IPS-18a (cell line): ENCODE data around the gene AAK1.
"Not testable (repeated sequence)": the region's sequence is repeated elsewhere in the genome, so short reads cannot be mapped to it uniquely, and the experiment has no call there.

ENCODE experiments used
- H3K27ac ChIP-seq: one replicate; pipeline ENCODE4 v1.5.1; 2013; ENCODE audit warnings: low read length
- H3K27me3 ChIP-seq: one replicate; pipeline ENCODE4 v1.6.1; 2013; ENCODE audit warnings: mild to moderate bottlenecking, low read length; ENCODE audit not compliant: control insufficient read depth, insufficient read depth
- H3K36me3 ChIP-seq: one replicate; pipeline ENCODE4 v1.6.1; 2013; ENCODE audit warnings: low read depth, low read length; ENCODE audit not compliant: control insufficient read depth
- H3K4me1 ChIP-seq: one replicate; pipeline ENCODE4 v1.6.1; 2013; ENCODE audit warnings: low read depth, low read length; ENCODE audit not compliant: control insufficient read depth
- H3K4me3 ChIP-seq: one replicate; pipeline ENCODE4 v1.5.1; 2013; ENCODE audit warnings: low read length
- H3K9ac ChIP-seq: one replicate; pipeline ENCODE4 v1.6.1; 2013; ENCODE audit warnings: mild to moderate bottlenecking, low read length, moderate library complexity
- H3K9me3 ChIP-seq: one replicate; pipeline ENCODE4 v1.6.1; 2013; ENCODE audit warnings: low read depth, low read length; ENCODE audit not compliant: control insufficient read depth

Gene AAK1

DNA sequence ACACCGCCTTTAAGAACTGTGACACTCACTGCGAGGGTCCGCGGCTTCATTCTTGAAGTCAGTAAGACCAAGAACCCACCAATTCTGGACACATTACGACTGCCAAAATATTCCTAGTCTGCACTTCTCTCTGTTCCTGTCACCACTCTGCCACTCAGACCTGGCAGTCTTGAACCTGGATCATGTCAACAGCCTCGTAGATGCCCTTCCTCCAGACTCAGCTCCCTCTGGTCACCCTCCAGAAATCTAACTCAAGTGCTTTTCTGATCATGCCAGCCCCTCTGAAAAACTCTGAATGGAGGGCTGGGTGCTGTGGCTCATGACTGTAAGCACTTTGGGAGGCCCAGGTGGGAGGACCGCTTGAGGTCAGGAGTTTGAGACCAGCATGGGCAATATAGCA lies 20.3 kb downstream of the AAK1 start:
- no peak overlapping the region for H3K27ac ChIP-seq
- H3K36me3 ChIP-seq = no peaks in the 10 kb centered on the region
- no peaks in the 10 kb centered on the region for H3K27me3 ChIP-seq
- peaks cover 6% of the 10 kb centered on the region for H3K4me1 ChIP-seq
- H3K9ac ChIP-seq = no peak overlapping the region
- no peak overlapping the region for H3K4me3 ChIP-seq
- H3K9me3 ChIP-seq = no peaks in the 10 kb centered on the region

DNA sequence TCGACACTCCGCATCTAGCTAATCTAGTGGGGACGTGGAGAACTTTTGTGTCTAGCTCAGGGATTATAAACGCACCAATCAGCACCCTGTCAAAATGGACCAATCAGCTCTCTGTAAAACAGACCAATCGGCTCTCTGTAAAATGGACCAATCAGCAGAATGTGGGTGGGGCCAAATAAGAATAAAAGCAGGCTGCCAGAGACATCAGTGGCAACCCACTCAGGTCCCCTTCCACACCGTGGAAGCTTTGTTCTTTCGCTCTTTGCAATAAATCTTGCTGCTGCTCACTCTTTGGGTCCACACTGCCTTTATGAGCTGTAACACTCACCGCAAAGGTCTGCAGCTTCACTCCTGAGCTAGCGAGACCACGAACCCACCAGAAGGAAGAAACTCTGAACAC lies 20.7 kb downstream of the AAK1 start:
- H3K4me3 ChIP-seq, H3K27ac ChIP-seq, H3K9me3 ChIP-seq, H3K9ac ChIP-seq, H3K27me3 ChIP-seq, H3K4me1 ChIP-seq, H3K36me3 ChIP-seq: not testable (repeated sequence)

- not testable (repeated sequence) for H3K4me3 ChIP-seq, H3K36me3 ChIP-seq, H3K27ac ChIP-seq, H3K9ac ChIP-seq, H3K27me3 ChIP-seq, H3K4me1 ChIP-seq, H3K9me3 ChIP-seq
Measured at GRCh38 chr2:69622017-69622540, 21.5 kb downstream of the AAK1 start.

GRCh38 chr2:69621440-69621839 lies 22.1 kb downstream of the AAK1 start:
- H3K9ac ChIP-seq = no peak overlapping the region
- no peaks in the 10 kb centered on the region for H3K36me3 ChIP-seq
- H3K4me1 ChIP-seq = peaks cover 6% of the 10 kb centered on the region
- H3K4me3 ChIP-seq = no peak overlapping the region
- H3K27me3 ChIP-seq = no peaks in the 10 kb centered on the region
- no peaks in the 10 kb centered on the region for H3K9me3 ChIP-seq
- H3K27ac ChIP-seq = no peak overlapping the region

DNA sequence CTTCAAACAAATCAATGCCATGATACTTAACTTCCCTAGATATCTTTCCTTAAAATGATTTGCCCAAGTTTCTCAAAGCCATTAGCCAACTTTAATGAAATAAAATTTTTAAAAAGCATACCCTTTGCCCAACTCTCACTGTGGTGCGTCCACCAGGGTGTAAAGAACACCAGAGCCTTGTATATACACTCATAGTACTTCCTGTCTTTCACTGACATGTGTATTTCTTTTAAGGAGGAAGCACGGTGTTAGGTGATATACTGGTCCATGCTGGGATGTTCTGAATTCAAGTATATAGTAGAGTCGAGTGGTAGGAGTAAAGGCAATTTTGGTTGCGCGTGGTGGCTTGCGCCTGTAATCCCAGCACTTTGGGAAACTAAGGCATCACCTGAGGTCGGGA lies 22.7 kb downstream of the AAK1 start:
- Histone ChIP-seq H3K36me3 (no peaks in the 10 kb centered on the region), H3K4me1 (peaks cover 6% of the 10 kb centered on the region), H3K27ac (no peak overlapping the region), H3K9me3 (no peaks in the 10 kb centered on the region), H3K4me3 (no peak overlapping the region), H3K27me3 (no peaks in the 10 kb centered on the region), H3K9ac (no peak overlapping the region)

DNA sequence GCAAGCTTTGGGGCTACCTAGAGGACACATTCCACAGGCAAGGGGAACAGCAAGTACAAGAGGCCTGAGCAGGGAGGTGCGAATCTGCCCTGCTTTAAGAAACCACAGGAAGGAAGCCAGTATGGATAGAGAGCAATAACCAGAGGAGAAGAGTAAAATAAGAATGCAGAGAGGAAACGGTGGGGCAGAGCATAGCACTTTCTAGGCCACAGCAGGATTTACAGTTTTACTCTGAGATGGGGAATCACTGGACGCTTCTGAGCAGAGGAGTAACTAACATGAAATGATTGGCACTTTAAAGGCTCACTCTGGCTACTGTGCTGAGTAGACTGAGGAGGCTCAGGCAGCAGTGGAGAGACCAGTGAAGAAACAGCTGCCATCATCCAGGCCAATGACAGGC lies 23.8 kb downstream of the AAK1 start:
- H3K9ac ChIP-seq = no peak overlapping the region
- no peaks in the 10 kb centered on the region for H3K9me3 ChIP-seq
- H3K36me3 ChIP-seq = no peaks in the 10 kb centered on the region
- peaks cover 6% of the 10 kb centered on the region for H3K4me1 ChIP-seq
- no peak overlapping the region for H3K27ac ChIP-seq
- H3K27me3 ChIP-seq = no peaks in the 10 kb centered on the region
- no peak overlapping the region for H3K4me3 ChIP-seq

GRCh38 chr2:69618362-69618761 lies 25.2 kb downstream of the AAK1 start:
- no peaks in the 10 kb centered on the region for H3K27me3 ChIP-seq
- H3K27ac ChIP-seq = no peak overlapping the region
- H3K4me1 ChIP-seq = peaks cover 6% of the 10 kb centered on the region
- no peak overlapping the region for H3K4me3 ChIP-seq
- H3K9me3 ChIP-seq = no peaks in the 10 kb centered on the region
- no peaks in the 10 kb centered on the region for H3K36me3 ChIP-seq
- H3K9ac ChIP-seq = no peak overlapping the region

GRCh38 chr2:69617744-69618143 lies 25.8 kb downstream of the AAK1 start:
- Histone ChIP-seq H3K9ac (no peak overlapping the region), H3K4me3 (no peak overlapping the region), H3K27me3 (no peaks in the 10 kb centered on the region), H3K9me3 (no peaks in the 10 kb centered on the region), H3K36me3 (no peaks in the 10 kb centered on the region), H3K4me1 (peaks cover 6% of the 10 kb centered on the region), H3K27ac (no peak overlapping the region)

DNA sequence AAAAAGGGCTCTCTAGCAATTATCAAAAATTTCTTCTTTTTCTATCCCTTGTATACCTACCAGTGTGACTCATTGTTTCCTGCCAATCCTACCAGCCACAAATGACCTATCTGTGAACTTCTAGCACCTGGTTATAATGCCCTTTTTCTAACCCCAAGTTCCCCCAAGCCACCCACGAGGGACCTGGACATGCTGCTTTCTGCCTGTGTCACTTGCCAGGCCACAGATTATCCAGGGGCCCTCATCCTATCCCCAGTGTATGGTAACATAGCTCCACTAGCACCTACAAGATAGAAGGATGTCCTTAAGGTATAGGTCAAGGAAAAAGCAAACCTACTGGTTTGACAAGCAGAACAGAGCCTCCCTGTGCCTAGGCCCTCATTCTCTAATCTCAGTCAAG lies 26.8 kb downstream of the AAK1 start:
- H3K4me3 ChIP-seq = no peak overlapping the region
- no peaks in the 10 kb centered on the region for H3K36me3 ChIP-seq
- no peaks in the 10 kb centered on the region for H3K27me3 ChIP-seq
- H3K9me3 ChIP-seq = no peaks in the 10 kb centered on the region
- no peak overlapping the region for H3K9ac ChIP-seq
- peaks cover 6% of the 10 kb centered on the region for H3K4me1 ChIP-seq
- no peak overlapping the region for H3K27ac ChIP-seq

DNA sequence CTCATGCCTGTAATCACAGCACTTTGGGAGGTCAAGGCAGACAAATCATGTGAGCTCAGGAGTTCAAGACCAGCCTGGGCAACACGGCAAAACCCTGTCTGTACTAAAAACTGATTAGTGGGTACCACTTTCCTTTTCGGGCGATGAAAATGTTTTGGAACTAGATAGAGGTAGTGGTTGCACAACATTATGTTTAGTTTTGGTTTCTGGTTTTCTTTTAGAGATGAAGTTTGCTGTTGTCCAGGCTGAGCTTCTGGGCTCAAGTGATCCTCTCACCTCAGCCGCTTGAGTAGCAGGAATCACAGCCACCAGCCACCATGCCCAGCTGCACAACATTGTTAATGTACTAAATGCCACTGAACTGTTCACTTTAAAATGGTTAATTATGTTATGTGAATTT lies 27.6 kb downstream of the AAK1 start:
- Histone ChIP-seq H3K9me3 (no peaks in the 10 kb centered on the region), H3K27me3 (no peaks in the 10 kb centered on the region), H3K4me1 (peaks cover 6% of the 10 kb centered on the region), H3K36me3 (no peaks in the 10 kb centered on the region), H3K9ac (no peak overlapping the region), H3K27ac (no peak overlapping the region), H3K4me3 (no peak overlapping the region)

- peaks cover 6% of the 10 kb centered on the region for H3K4me1 ChIP-seq
- H3K36me3 ChIP-seq = no peaks in the 10 kb centered on the region
- H3K4me3 ChIP-seq = no peak overlapping the region
- no peaks in the 10 kb centered on the region for H3K9me3 ChIP-seq
- H3K27ac ChIP-seq = no peak overlapping the region
- no peaks in the 10 kb centered on the region for H3K27me3 ChIP-seq
- no peak overlapping the region for H3K9ac ChIP-seq
Measured at GRCh38 chr2:69615078-69615625, 28.4 kb downstream of the AAK1 start.

DNA sequence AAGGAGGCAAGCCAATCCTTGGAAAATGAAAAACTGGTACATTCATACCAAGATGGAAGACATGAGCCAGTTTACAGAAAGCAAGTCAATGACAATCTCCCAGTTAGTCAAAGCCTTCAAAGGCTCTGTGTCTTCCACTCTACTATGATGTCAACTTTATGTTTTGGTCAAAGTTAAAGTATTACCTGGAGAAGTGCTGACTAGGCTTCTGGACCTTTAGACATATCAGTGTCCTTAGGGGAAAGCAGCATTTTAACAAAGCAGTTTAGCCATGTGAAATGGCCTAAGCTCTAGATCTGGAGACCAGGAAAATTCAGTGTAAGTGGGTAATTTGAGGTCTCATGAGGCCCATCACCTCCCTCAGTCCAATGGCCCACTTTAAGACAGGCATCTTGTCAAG lies 30.8 kb downstream of the AAK1 start:
- no peak overlapping the region for H3K27ac ChIP-seq
- H3K36me3 ChIP-seq = no peaks in the 10 kb centered on the region
- no peaks in the 10 kb centered on the region for H3K27me3 ChIP-seq
- H3K9ac ChIP-seq = no peak overlapping the region
- no peaks in the 10 kb centered on the region for H3K9me3 ChIP-seq
- H3K4me3 ChIP-seq = no peak overlapping the region
- H3K4me1 ChIP-seq = no peaks in the 10 kb centered on the region
